H1 (cell line): ENCODE data around the gene ALOX5. TPM values are rescaled to one million over a fixed set of nuclear protein-coding genes. Genes with fewer than 3 reads are reported as not detected.

Experiments
- CTCF ChIA-PET: fragments of 300-600 bp; sonication (Branson Sonifier 250); formaldehyde crosslinking; loops from one replicate; lab custom pipeline; 2021; ENCODE audit not compliant: partially characterized antibody; lab: Charles Lee
- POLR2A ChIA-PET: fragments of 300-600 bp; sonication (Branson Sonifier 250); formaldehyde crosslinking; loops from one replicate; lab custom pipeline; 2021; ENCODE audit warnings: inconsistent platforms; ENCODE audit not compliant: partially characterized antibody; lab: Charles Lee
- DNase-seq, 2 experiments: peaks; one replicate each; pipeline versions ENCODE4 v3.0.0 to v3.0.0-alpha.2; 2010 to 2022; ENCODE audit warnings: low spot score in 2 of 2, low read depth in 1 of 2, mixed read lengths in 1 of 2
- FAIRE-seq: peaks from 2 replicates; lab custom pipeline; 2011; peaks lifted over from hg19 to GRCh38; lab: Jason Lieb, UNC
- H2AFZ ChIP-seq: 2 replicates; pipeline ENCODE4 v1.8.1; 2012; ENCODE audit warnings: low read length, inconsistent platforms
- H2AK5ac ChIP-seq: 2 replicates; pipeline ENCODE4 v1.6.1; 2013; ENCODE audit warnings: low read depth, low read length
- H2BK120ac ChIP-seq: replicated peaks from 2 replicates; pipeline ENCODE3; 2013; ENCODE audit warnings: low read depth, low read length, inconsistent platforms
- H2BK12ac ChIP-seq: 2 replicates; pipeline ENCODE4 v1.6.1; 2013; ENCODE audit warnings: low read depth, low read length
- H2BK15ac ChIP-seq: 2 replicates; pipeline ENCODE4 v1.6.1; 2013; ENCODE audit warnings: low read length
- H2BK20ac ChIP-seq: 2 replicates; pipeline ENCODE4 v1.6.1; 2013; ENCODE audit warnings: low read length
- H2BK5ac ChIP-seq: 2 replicates; pipeline ENCODE4 v1.6.1; 2013; ENCODE audit warnings: low read depth, low read length
- H3K14ac ChIP-seq: 2 replicates; pipeline ENCODE4 v1.6.1; 2013; ENCODE audit warnings: inconsistent platforms; ENCODE audit not compliant: insufficient read length
- H3K18ac ChIP-seq: 2 replicates; pipeline ENCODE4 v1.6.1; 2013; ENCODE audit warnings: low read length; ENCODE audit errors: extremely low read depth
- H3K23ac ChIP-seq: 2 replicates; pipeline ENCODE4 v1.6.1; 2013; ENCODE audit warnings: inconsistent platforms; ENCODE audit not compliant: insufficient read length
- H3K23me2 ChIP-seq: 2 replicates; pipeline ENCODE4 v1.6.1; 2013; ENCODE audit warnings: low read depth, low read length
- H3K27ac ChIP-seq: 2 replicates; pipeline ENCODE4 v1.6.1; 2011; ENCODE audit warnings: low read depth, low read length, inconsistent platforms
- H3K27me3 ChIP-seq, 4 experiments: replicated peaks in 1 of 4; 1 replicate in 1 of 4; 2 replicates in 3 of 4; pipeline versions ENCODE4 v1.6.1 to v1.8.1; 2011 to 2013; ENCODE audit warnings: low read length in 3 of 4, mild to moderate bottlenecking in 3 of 4, inconsistent platforms in 2 of 4, mixed read lengths in 2 of 4, moderate library complexity in 1 of 4; ENCODE audit not compliant: control insufficient read depth in 3 of 4, insufficient read depth in 3 of 4; ENCODE audit errors: extremely low read depth in 1 of 4
- H3K36me3 ChIP-seq, 4 experiments: 2 replicates each; pipeline versions ENCODE4 v1.6.1 to v1.8.1; 2011 to 2013; ENCODE audit warnings: mild to moderate bottlenecking in 4 of 4, low read length in 3 of 4, moderate library complexity in 2 of 4, control low read depth in 1 of 4, inconsistent platforms in 1 of 4; ENCODE audit not compliant: insufficient read depth in 4 of 4, control insufficient read depth in 2 of 4
- H3K4ac ChIP-seq: replicated peaks from 2 replicates; pipeline ENCODE3; 2013; ENCODE audit warnings: low read length, low read depth, mixed read lengths, inconsistent platforms; ENCODE audit not compliant: insufficient read length
- H3K4me1 ChIP-seq, 4 experiments: replicated peaks in 1 of 4; 1 replicate in 1 of 4; 2 replicates in 3 of 4; pipeline versions ENCODE4 v1.6.1 to v1.8.1; 2011 to 2013; ENCODE audit warnings: low read length in 3 of 4, inconsistent platforms in 2 of 4, mixed read lengths in 1 of 4; ENCODE audit not compliant: insufficient read depth in 4 of 4, control insufficient read depth in 3 of 4
- H3K4me2 ChIP-seq, 2 experiments: 2 replicates each; pipeline versions ENCODE4 v1.6.1 to v1.8.1; 2011 to 2013; ENCODE audit warnings: low read depth in 2 of 2, low read length in 2 of 2, control low read depth in 1 of 2, inconsistent platforms in 1 of 2, mild to moderate bottlenecking in 1 of 2; ENCODE audit not compliant: insufficient read depth in 1 of 2
- H3K4me3 ChIP-seq, 4 experiments: fragments of 200-600, 300-600 bp in 1 of 4; sonication (generic), shearing (Covaris generic), sonication (Bioruptor Twin) in 1 of 4; 2 replicates each; pipeline versions ENCODE4 v1.5.1 to v1.8.1; 2011 to 2016; ENCODE audit warnings: low read length in 4 of 4, low read depth in 3 of 4, control low read depth in 2 of 4, inconsistent platforms in 2 of 4, mild to moderate bottlenecking in 2 of 4, mixed read lengths in 1 of 4, moderate library complexity in 1 of 4; ENCODE audit not compliant: insufficient read depth in 2 of 4; ENCODE audit errors: extremely low read depth in 1 of 4
- H3K56ac ChIP-seq: replicated peaks from 2 replicates; pipeline ENCODE3; 2013; ENCODE audit warnings: low read depth, mild to moderate bottlenecking, mixed read lengths, low read length, inconsistent platforms; ENCODE audit not compliant: insufficient read length
- H3K79me1 ChIP-seq: 2 replicates; pipeline ENCODE4 v1.6.1; 2013; ENCODE audit warnings: low read depth, low read length, control low read depth
- H3K79me2 ChIP-seq, 2 experiments: 2 replicates each; pipeline versions ENCODE4 v1.6.1 to v1.8.1; 2012 to 2013; ENCODE audit warnings: low read length in 2 of 2, mild to moderate bottlenecking in 2 of 2, inconsistent platforms in 1 of 2; ENCODE audit not compliant: insufficient read depth in 2 of 2, control insufficient read depth in 1 of 2
- H3K9ac ChIP-seq, 4 experiments: replicated peaks in 1 of 4; 1 replicate in 1 of 4; 2 replicates in 3 of 4; pipeline versions ENCODE4 v1.6.1 to v1.8.1; 2011 to 2013; ENCODE audit warnings: low read depth in 3 of 4, low read length in 3 of 4, control low read depth in 2 of 4, mild to moderate bottlenecking in 2 of 4, moderate library complexity in 2 of 4, inconsistent platforms in 1 of 4; ENCODE audit errors: extremely low read depth in 1 of 4
- H3K9me3 ChIP-seq, 2 experiments: 2 replicates each; pipeline versions ENCODE4 v1.6.1 to v1.8.1; 2012 to 2013; ENCODE audit warnings: mild to moderate bottlenecking in 2 of 2, moderate library complexity in 2 of 2, control low read depth in 1 of 2, inconsistent platforms in 1 of 2, low read depth in 1 of 2, low read length in 1 of 2, mixed read lengths in 1 of 2; ENCODE audit not compliant: insufficient read depth in 2 of 2
- H4K20me1 ChIP-seq, 2 experiments: replicated peaks in 1 of 2; 2 replicates each; pipeline versions ENCODE3 to v1.8.1; 2011 to 2013; ENCODE audit warnings: inconsistent platforms in 2 of 2, low read length in 2 of 2, mild to moderate bottlenecking in 1 of 2; ENCODE audit not compliant: insufficient read depth in 2 of 2, control insufficient read depth in 1 of 2
- H4K5ac ChIP-seq: 2 replicates; pipeline ENCODE4 v1.6.1; 2013; ENCODE audit warnings: low read length, low read depth, mixed read lengths, inconsistent platforms; ENCODE audit not compliant: insufficient read length
- H4K8ac ChIP-seq: 2 replicates; pipeline ENCODE4 v1.8.0; 2013; ENCODE audit warnings: mild to moderate bottlenecking, moderate library complexity, low read length, inconsistent platforms; ENCODE audit not compliant: insufficient read depth; ENCODE audit errors: extremely low read depth
- H4K91ac ChIP-seq: replicated peaks from 2 replicates; pipeline ENCODE3; 2013; ENCODE audit warnings: low read length, mixed read lengths, inconsistent platforms; ENCODE audit not compliant: insufficient read length
- GABPA ChIP-seq: IDR thresholded peaks from 2 replicates; pipeline ENCODE4 v1.6.1; 2011; ENCODE audit warnings: mild to moderate bottlenecking, low read length, moderate library complexity, borderline replicate concordance; ENCODE audit not compliant: insufficient read depth
- POLR2AphosphoS5 ChIP-seq: IDR thresholded peaks from 2 replicates; pipeline ENCODE4 v1.6.1; 2011; ENCODE audit warnings: low read depth, low read length
- WGBS, 2 experiments: shearing (Covaris generic) in 1 of 2; methylation state at CpG; one replicate each; pipeline versions ENCODE4 v1.1.6 to v1.1.7; 2013 to 2015; ENCODE audit warnings: low lambda C conversion rate in 2 of 2, mixed read lengths in 2 of 2, inconsistent platforms in 1 of 2, low coverage in 1 of 2, missing lambda C conversion rate in 1 of 2; ENCODE audit not compliant: insufficient replicate concordance in 2 of 2, insufficient coverage in 1 of 2, insufficient read length in 1 of 2; ENCODE audit errors: extremely low coverage in 1 of 2, missing lambda C conversion rate in 1 of 2; 5-methylcytosine and 5-hydroxymethylcytosine counted together
- polyA plus RNA-seq, 7 experiments: library from polyadenylated mRNA; depleted of rRNA in 3 of 7; stranded (reverse) in 5 of 7; unstranded in 2 of 7; fragments of >200 nt in 5 of 7; fragments of 200-250 nt in 2 of 7; gene quantifications; 1 replicate in 5 of 7; 2 replicates in 1 of 7; 4 replicates in 1 of 7; pipeline versions ENCODE4 v1.2.1 to v1.2.3, GENCODE V29; 2011 to 2013; ENCODE audit warnings: missing spikeins in 2 of 7, mixed read lengths in 2 of 7
- total RNA-seq: library from RNA; stranded (reverse); fragmentation: NEBNext Ultra II Directional; extraction: Animal tissue kit (Norgen Biotek cat#: 25700); gene quantifications from 2 replicates; pipeline ENCODE4 v1.2.1, GENCODE V29; 2021

The ALOX5 gene
- total and polyA plus RNA-seq, 2 of the 8 experiments (the other 6 are each of a cell fraction or from before 2014, with no cell fraction given): 1.6 to 3.8 TPM

DNA sequence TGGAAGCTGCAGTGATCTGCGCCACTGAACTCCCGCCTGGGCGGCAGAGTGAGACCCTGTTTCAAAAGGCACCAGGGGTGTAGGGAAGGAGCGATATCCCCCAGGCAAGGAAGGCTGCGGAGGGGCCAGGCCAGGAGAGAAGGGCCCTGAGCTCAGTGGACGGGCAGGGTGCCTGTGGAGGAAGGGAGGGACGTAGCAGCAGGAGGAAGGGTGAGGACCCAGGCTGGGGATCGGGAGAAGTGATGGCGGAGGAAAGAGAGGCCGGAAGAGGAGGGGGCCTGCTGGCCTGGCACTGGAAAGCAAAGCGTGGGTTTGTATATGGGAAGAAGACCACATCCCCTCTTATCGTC is 45.6 kb downstream of the ALOX5 start:
- WGBS, 2 experiments: 16% methylated on average over 12 of the region's 12 CpGs; no CpG with 5 or more reads in 1 of the 2 experiments

More for the DNA sequence above, 45.6 kb downstream of the ALOX5 start:
- DNase-seq (no peak), FAIRE-seq (no peak)
- Histone ChIP-seq H3K9ac (peak overlapping the region; percentile 63 to 79 (median 68)), H3K4ac (peak overlapping the region; percentile 7), H2BK5ac (peak overlapping the region; percentile 88), H2BK15ac (0 out of 2 replicates have a peak overlapping the region, but pooled peaks have one; percentile 18), H3K23me2 (peaks cover 16% of the 10 kb centered on the region; the same call in 1 of the 2 replicates), H3K9me3 (no peaks in the 10 kb centered on the region), H3K79me1 (no peaks in the 10 kb centered on the region), H3K18ac (peak overlapping the region; percentile 93), H3K14ac (no peak overlapping the region), H2BK120ac (no peak overlapping the region), H3K27me3 (peaks cover 0 to 7% (median under 1%) of the 10 kb centered on the region in 4 experiments; a peak in 3 of 7 replicates), H3K27ac (peak overlapping the region; percentile 48), H4K91ac (peak overlapping the region; percentile 35), H3K56ac (no peak overlapping the region), H4K8ac (peak overlapping the region; percentile 66), H3K23ac (no peak overlapping the region), H3K36me3 (no peaks in the 10 kb centered on the region), H2BK20ac (no peak overlapping the region), H4K20me1 (no peaks in the 10 kb centered on the region), H2AFZ (peak overlapping the region; percentile 73), H4K5ac (peak overlapping the region; percentile 27), H3K4me1 (peaks cover 0 to 10% (median 7%) of the 10 kb centered on the region in 4 experiments; a peak in 6 of 7 replicates), H2BK12ac (peak overlapping the region; percentile 75; the same call in 1 of the 2 replicates), H2AK5ac (no peak overlapping the region), H3K4me3 (peak overlapping the region; percentile 57 to 73 (median 70)), H3K4me2 (peak overlapping the region; percentile 94 to 95), H3K79me2 (no peaks in the 10 kb centered on the region)
- ChIA-PET POLR2A (interaction anchor here (1.2 to 2.4 kb wide), 2 partner anchors 10 to 18 kb away, joined by 3 to 16 read pairs; no protein-coding TSS in a partner anchor), CTCF (interaction anchor here (0.6 to 1.9 kb wide), 4 partner anchors 12 to 66 kb away, joined by 3 to 8 read pairs (median 3); no protein-coding TSS in a partner anchor)
- TF ChIP-seq GABPA (no peak), POLR2AphosphoS5 (0 out of 2 replicates have a peak, but pooled peaks have one; percentile 12)
